SIG-M5 treated with dmso at 0.1 percent for 504 hours (cell line): Measurements from ENCODE around the gene MPND.

ENCODE experiments used
- DNase-seq: peaks from one replicate; lab custom pipeline; 2025; ENCODE audit not compliant: unreplicated experiment; lab: John Stamatoyannopoulos, UW

Gene MPND

GRCh38 chr19:4400135-4400936 is 57.0 kb downstream of the MPND start, which contains the start of gene SH3GL1:
Gene SH3GL1 (minus strand): TSS chr19:4400547. CDS start chr19:4400368, 179 bp downstream.
- DNase-seq, result peak; percentile 87

GRCh38 chr19:4401769-4402170 is 58.4 kb downstream of the MPND start:
- DNase-seq, result no peak

DNA sequence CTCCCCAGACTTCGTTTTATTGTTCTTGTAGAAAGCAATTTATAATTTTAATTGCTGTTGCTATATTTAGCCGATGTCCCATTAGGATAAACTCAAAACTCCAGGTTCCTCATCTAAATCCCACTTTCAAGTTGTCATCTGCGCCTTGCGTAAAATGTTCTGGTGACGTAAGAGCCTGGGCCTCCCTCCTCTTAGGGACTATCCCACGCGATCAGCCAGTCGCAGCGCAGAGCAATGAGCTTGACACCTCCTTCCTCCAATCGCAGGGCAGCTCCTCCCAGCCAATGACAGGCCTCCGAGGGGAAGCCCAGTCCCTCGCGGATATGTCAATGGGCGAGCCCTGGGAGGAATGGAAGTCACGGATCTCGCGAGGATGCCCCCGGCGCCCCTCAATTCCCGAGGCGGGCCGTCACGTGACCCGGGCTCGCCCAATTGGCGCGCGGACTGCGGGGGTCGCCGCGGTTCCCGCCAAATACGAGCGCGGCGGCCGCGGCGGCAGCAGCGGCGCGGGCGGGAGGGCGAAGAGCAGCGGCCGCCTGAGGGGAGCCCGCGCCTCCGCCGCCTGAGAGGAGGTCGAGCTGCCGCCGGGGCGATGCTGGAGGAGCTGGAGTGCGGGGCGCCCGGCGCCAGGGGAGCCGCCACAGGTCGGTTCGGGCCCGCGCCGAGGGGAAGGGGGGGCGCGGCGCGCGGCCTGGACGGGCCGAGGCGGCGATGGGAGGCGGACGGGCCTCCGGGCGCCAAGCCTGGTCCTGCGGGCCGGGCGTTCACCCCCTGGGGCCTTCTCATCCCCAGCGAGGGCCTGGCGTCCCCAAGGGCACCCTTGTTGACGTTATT is 59.0 kb downstream of the MPND start, which contains the start of gene CHAF1A:
TSS of gene CHAF1A (plus strand) at position 470 of the 834 bp plus-strand sequence. CDS start at position 593, 123 bp downstream.
- DNase-seq, result peak; percentile 99

- peak; percentile 27 for DNase-seq
Observed at GRCh38 chr19:4403005-4403761, 59.8 kb downstream of the MPND start.

DNA sequence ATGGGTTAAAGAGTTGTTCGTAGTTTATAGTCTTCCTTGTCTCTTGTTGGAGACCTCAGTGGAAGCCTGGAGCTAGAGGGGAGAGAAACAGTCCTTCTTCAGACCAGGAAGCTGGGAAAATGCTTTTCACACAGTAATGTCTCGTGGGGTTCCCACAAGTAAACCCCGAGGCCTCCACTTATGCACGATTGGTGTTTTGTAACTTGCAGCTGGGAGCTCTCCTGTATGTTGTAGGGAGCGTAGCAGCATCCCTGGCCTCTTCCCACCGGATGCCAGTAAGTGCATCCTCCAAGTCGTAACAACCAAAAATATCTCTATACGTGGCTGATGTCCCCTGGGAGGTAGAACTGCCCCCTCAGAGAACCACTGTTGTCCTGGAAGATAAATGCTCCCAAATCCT is 62.6 kb downstream of the MPND start:
- DNase-seq, result no peak

DNA sequence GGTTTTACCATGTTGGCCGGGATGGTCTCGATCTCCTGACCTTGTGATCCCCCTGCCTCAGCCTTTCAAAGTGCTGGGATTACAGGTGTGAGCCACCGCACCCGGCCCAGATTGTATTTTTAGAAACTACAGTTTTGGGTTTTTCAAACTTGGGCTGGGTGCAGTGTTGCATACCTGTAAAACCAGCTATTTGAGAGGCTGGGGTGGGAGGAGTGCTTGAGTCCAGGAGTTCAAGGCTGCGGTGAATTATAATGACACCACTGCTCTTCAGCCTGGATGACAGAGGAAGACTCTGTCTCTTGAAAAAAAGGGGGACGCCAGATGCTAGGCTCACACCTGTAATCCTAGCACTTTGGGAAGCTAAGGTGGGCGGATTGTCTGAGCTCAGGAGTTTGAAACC is 63.3 kb downstream of the MPND start:
- no peak for DNase-seq

DNA sequence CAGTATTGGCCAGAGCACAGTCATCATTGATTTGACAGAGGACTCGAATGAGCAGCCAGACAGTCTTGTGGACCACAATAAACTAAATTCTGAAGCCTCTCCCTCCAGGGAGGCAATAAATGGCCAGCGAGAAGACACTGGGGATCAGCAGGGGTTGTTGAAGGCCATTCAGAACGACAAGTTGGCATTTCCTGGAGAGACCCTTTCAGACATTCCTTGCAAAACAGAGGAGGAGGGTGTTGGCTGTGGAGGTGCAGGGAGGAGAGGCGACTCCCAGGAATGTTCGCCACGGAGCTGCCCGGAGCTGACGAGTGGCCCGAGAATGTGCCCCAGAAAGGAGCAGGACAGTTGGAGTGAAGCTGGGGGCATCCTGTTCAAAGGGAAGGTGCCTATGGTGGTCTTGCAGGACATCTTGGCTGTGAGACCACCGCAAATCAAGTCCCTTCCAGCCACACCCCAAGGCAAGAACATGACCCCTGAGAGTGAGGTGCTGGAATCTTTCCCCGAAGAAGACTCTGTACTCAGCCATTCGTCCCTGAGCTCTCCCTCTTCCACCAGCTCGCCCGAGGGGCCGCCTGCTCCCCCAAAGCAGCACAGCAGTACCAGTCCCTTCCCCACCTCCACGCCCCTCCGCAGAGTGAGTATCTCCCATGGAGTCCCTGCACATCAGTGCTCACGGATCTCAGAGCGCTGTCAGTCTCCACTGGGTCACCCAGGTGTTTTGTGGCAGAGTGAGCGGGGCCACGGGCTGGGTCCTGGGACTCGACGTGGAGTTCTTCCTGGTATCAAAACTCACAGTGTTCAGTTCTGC is 66.0 kb downstream of the MPND start:
- DNase-seq, result no peak
